Hepatocyte (in vitro differentiated cells): ENCODE measurements around the gene GRM8. TPM values are rescaled to one million over a fixed set of nuclear protein-coding genes. Genes with fewer than 3 reads are reported as not detected.

Experiments
- DNase-seq: peaks from one replicate; pipeline ENCODE4 v3.0.0-alpha.2; 2016; ENCODE audit warnings: low spot score
- H2AFZ ChIP-seq: fragments of 200-600 bp; sonication (generic); 2 replicates; pipeline ENCODE4 v1.6.0; 2016; ENCODE audit warnings: antibody characterized with exemption, mild to moderate bottlenecking
- H3K27ac ChIP-seq: fragments of 200-600 bp; sonication (generic); 2 replicates; pipeline ENCODE4 v1.5.1; 2016; ENCODE audit warnings: mild to moderate bottlenecking
- H3K27me3 ChIP-seq: fragments of 200-600 bp; sonication (generic); 2 replicates; pipeline ENCODE4 v1.6.1; 2016
- H3K36me3 ChIP-seq: fragments of 200-600 bp; sonication (generic); replicated peaks from 2 replicates; pipeline ENCODE4 v1.5.1; 2016; ENCODE audit warnings: low read depth; ENCODE audit not compliant: insufficient read depth
- H3K4me1 ChIP-seq: fragments of 200-600 bp; sonication (generic); 2 replicates; pipeline ENCODE4 v1.5.1; 2016; ENCODE audit warnings: mild to moderate bottlenecking, moderate library complexity; ENCODE audit not compliant: insufficient read depth
- H3K4me2 ChIP-seq: fragments of 200-600 bp; sonication (generic); 2 replicates; pipeline ENCODE4 v1.6.0; 2016
- H3K4me3 ChIP-seq: fragments of 200-600 bp; sonication (generic); 2 replicates; pipeline ENCODE4 v1.5.1; 2016; ENCODE audit warnings: mild to moderate bottlenecking
- H3K79me2 ChIP-seq: fragments of 200-600 bp; sonication (generic); 2 replicates; pipeline ENCODE4 v1.6.0; 2017; ENCODE audit warnings: mild to moderate bottlenecking
- H3K9me2 ChIP-seq: fragments of 200-600 bp; sonication (generic); replicated peaks from 2 replicates; pipeline ENCODE4 v1.6.0; 2017; ENCODE audit warnings: mild to moderate bottlenecking; ENCODE audit not compliant: insufficient read depth
- H3K9me3 ChIP-seq: fragments of 200-600 bp; sonication (generic); 2 replicates; pipeline ENCODE4 v1.5.1; 2016; ENCODE audit warnings: low read depth, mild to moderate bottlenecking
- H4K20me1 ChIP-seq: fragments of 200-600 bp; sonication (generic); 2 replicates; pipeline ENCODE4 v1.6.0; 2016; ENCODE audit warnings: mild to moderate bottlenecking; ENCODE audit not compliant: insufficient read depth, poor library complexity, severe bottlenecking
- EZH2 ChIP-seq: fragments of 200-600 bp; sonication (generic); IDR thresholded peaks from 2 replicates; pipeline ENCODE4 v1.6.1; 2016; ENCODE audit warnings: antibody characterized with exemption, mild to moderate bottlenecking, borderline replicate concordance
- EZH2phosphoT487 ChIP-seq: fragments of 200-600 bp; sonication (generic); IDR thresholded peaks from one replicate; pipeline ENCODE4 v1.6.1; 2018; ENCODE audit warnings: antibody characterized with exemption, mild to moderate bottlenecking, low read depth, moderate library complexity; ENCODE audit not compliant: unreplicated experiment, severe bottlenecking
- WGBS: methylation state at CpG from one replicate; pipeline ENCODE4 v1.1.6; 2016; ENCODE audit warnings: low lambda C conversion rate; ENCODE audit errors: missing lambda C conversion rate; 5-methylcytosine and 5-hydroxymethylcytosine counted together
- polyA plus RNA-seq: library from polyadenylated mRNA; unstranded; fragments of >200 nt; fragmentation: Nextera tagmentation; extraction: Ambion mirVana; gene quantifications from 2 replicates; pipeline ENCODE4 v1.2.1, GENCODE V29; 2016
- total RNA-seq: library from RNA; depleted of rRNA; stranded (reverse); fragments of >200 nt; gene quantifications from 2 replicates; pipeline ENCODE4 v1.2.3, GENCODE V29; 2014
- TF ChIP-seq, protein P1 (sequence below): fragments of 200-600 bp; sonication (generic); IDR thresholded peaks from 2 replicates; pipeline ENCODE4 v1.5.1; 2016; ENCODE audit warnings: antibody characterized with exemption, mild to moderate bottlenecking; ENCODE audit not compliant: poor library complexity

The GRM8 gene
- total and polyA plus RNA-seq, 2 experiments from 2014 or later, result 0.62 to 4.5 TPM

GRCh38 chr7:126819197-126819484 lies 433.6 kb downstream of the GRM8 start:
- Histone ChIP-seq H4K20me1 (no peaks in the 10 kb centered on the region), H3K36me3 (no peaks in the 10 kb centered on the region), H3K9me2 (no peaks in the 10 kb centered on the region), H3K27me3 (no peaks in the 10 kb centered on the region), H3K4me3 (no peak overlapping the region), H2AFZ (no peak overlapping the region), H3K4me1 (no peaks in the 10 kb centered on the region), H3K27ac (no peak overlapping the region), H3K9me3 (no peaks in the 10 kb centered on the region), H3K79me2 (no peaks in the 10 kb centered on the region), H3K4me2 (no peak overlapping the region)
- WGBS, result 83% methylated on average over 5 of the region's 5 CpGs
- TF ChIP-seq, protein P1, sequence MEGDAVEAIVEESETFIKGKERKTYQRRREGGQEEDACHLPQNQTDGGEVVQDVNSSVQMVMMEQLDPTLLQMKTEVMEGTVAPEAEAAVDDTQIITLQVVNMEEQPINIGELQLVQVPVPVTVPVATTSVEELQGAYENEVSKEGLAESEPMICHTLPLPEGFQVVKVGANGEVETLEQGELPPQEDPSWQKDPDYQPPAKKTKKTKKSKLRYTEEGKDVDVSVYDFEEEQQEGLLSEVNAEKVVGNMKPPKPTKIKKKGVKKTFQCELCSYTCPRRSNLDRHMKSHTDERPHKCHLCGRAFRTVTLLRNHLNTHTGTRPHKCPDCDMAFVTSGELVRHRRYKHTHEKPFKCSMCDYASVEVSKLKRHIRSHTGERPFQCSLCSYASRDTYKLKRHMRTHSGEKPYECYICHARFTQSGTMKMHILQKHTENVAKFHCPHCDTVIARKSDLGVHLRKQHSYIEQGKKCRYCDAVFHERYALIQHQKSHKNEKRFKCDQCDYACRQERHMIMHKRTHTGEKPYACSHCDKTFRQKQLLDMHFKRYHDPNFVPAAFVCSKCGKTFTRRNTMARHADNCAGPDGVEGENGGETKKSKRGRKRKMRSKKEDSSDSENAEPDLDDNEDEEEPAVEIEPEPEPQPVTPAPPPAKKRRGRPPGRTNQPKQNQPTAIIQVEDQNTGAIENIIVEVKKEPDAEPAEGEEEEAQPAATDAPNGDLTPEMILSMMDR, result no peak
- no peak for TF ChIP-seq EZH2phosphoT487
- TF ChIP-seq EZH2, result no peak
- DNase-seq, result no peak

GRCh38 chr7:126818393-126819196 lies 434.1 kb downstream of the GRM8 start:
- Histone ChIP-seq H2AFZ (no peak overlapping the region), H3K4me2 (no peak overlapping the region), H4K20me1 (no peaks in the 10 kb centered on the region), H3K9me2 (no peaks in the 10 kb centered on the region), H3K36me3 (no peaks in the 10 kb centered on the region), H3K27ac (no peak overlapping the region), H3K27me3 (no peaks in the 10 kb centered on the region), H3K4me3 (no peak overlapping the region), H3K9me3 (no peaks in the 10 kb centered on the region), H3K4me1 (no peaks in the 10 kb centered on the region), H3K79me2 (no peaks in the 10 kb centered on the region)
- WGBS, result 80% methylated on average over 3 of the region's 3 CpGs
- TF ChIP-seq, protein P1, result no peak
- TF ChIP-seq EZH2phosphoT487 (no peak), EZH2 (no peak)
- DNase-seq, result no peak

DNA sequence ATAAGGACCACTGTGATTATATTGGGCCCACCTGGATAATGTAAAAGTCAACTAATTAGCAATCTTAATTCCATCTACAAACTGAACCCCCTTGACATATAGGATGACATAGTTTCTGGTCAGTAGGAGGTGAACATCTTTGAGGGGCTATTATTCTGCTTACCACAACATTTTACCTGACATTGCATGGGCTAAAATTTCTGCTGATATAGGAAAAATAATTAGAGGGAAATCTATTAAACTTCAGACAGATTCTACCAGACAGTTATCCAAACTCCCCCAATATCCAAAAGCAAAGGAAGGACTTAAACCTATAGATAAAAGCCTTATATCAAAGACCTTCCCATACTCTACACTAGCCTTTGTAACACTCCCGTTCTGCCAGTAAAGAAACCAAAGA lies 443.6 kb downstream of the GRM8 start:
- Histone ChIP-seq H4K20me1 (no peaks in the 10 kb centered on the region), H3K79me2 (no peaks in the 10 kb centered on the region), H3K27me3 (no peaks in the 10 kb centered on the region), H2AFZ (no peak overlapping the region), H3K4me1 (peaks cover 8% of the 10 kb centered on the region), H3K4me3 (no peak overlapping the region), H3K27ac (no peak overlapping the region), H3K9me3 (no peaks in the 10 kb centered on the region), H3K4me2 (no peak overlapping the region), H3K9me2 (no peaks in the 10 kb centered on the region), H3K36me3 (no peaks in the 10 kb centered on the region)
- TF ChIP-seq EZH2phosphoT487 (no peak), EZH2 (no peak)
- TF ChIP-seq, protein P1, result no peak
- no peak for DNase-seq
- 88% methylated on average over 1 of the region's 1 CpG for whole genome bisulfite sequencing
